ENCODE measurements around the gene SCN5A.

GRCh38 chr3:38585791-38586420 lies 63.6 kb downstream of the SCN5A start:
- TF ChIP-seq CTCF (CRISPR knock-in tag; IDR thresholded peaks at IDR 0.05) = no peak
- no peak for TF ChIP-seq ZNF772 (CRISPR knock-in tag; IDR thresholded peaks at IDR 0.05)
- TF ChIP-seq NFE2L1 (CRISPR knock-in tag; IDR thresholded peaks at IDR 0.05; ENCODE audit: borderline replicate concordance) = no peak
- TF ChIP-seq RBM39 (IDR thresholded peaks at IDR 0.05; ENCODE audit: low read depth, low read length, poor library complexity, severe bottlenecking) = no peak
